VCaP (cell line): ENCODE measurements around the gene PIBF1.
"Not testable (repeated sequence)": the region's sequence is repeated elsewhere in the genome, so short reads cannot be mapped to it uniquely, and the experiment has no call there.

Experiments used
- H3K27ac ChIP-seq: fragments of 450-650 bp; 2 replicates; pipeline ENCODE4 v1.5.1; 2017
- CTCF ChIP-seq: fragments of 450-650 bp; conservative IDR thresholded peaks from 2 replicates; pipeline ENCODE4 v1.5.1; 2017; ENCODE audit warnings: mild to moderate bottlenecking, moderate library complexity

The PIBF1 gene

DNA sequence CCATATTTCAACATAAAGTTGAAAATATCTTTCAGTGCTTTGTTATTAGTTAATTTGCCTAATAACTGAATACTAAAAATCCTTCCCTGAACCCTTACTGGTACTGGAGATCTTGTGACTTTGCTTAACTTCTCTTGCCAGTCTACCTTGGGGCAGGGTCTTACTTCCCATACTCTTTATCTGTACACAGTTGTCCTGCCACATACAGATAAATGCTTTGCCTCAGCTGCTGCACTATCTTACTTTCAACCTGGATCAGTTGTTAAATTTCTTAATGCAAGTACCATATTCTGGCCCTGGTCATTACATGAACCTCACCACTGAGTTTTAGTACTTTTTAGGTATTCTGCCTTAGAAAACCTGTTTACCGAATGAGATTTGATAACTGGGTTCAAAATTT lies 107.6 kb downstream of the PIBF1 start:
- no peak for TF ChIP-seq CTCF
- no peak overlapping the region for H3K27ac ChIP-seq

GRCh38 chr13:72890546-72890945 lies 108.6 kb downstream of the PIBF1 start:
- TF ChIP-seq CTCF, result no peak
- no peak overlapping the region for H3K27ac ChIP-seq

DNA sequence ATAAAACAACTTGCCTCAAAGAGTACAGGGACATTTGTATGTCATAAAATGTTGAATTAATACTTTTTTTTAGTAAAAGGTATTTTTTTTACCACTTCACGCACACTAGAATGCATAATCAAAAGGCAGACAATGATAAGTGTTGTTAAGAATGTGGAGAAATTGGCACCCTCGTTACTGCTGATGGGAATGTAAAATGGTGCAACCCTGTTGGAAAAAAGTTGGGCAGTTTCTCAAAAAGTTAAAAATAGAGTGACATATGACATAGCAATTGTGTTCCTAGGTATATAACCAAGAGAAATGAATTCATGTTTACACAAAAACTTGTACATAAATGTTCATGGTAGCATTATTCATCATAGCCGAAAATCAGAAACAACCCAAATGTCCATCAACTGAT lies 109.5 kb downstream of the PIBF1 start:
- no peak overlapping the region for H3K27ac ChIP-seq
- no peak for TF ChIP-seq CTCF

GRCh38 chr13:72896869-72897268 lies 114.9 kb downstream of the PIBF1 start:
- TF ChIP-seq CTCF, result no peak
- H3K27ac ChIP-seq, result no peak overlapping the region

- not testable (repeated sequence) for H3K27ac ChIP-seq
Measured at GRCh38 chr13:72901546-72901945, 119.6 kb downstream of the PIBF1 start.

GRCh38 chr13:72908416-72908815 lies 126.5 kb downstream of the PIBF1 start:
- H3K27ac ChIP-seq, result no peak overlapping the region
- no peak for TF ChIP-seq CTCF

DNA sequence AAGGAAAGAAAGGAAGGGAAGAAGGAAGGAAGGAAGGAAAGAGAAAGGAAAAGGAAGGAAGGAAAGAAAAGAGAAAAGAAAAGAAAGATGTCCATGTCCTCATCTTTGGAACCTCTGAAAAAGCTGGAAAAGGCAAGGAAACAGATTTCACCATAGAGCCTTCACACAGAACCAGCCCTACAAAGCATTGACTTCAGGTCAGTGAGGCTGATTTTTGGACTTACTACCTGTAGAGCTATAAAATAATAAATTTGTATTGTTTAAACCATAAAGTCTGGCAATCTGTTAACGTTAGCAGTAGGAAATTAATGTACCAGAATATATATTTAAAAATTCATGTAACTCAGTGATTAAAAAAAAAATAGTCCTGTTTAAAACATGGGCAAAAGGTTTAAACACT lies 130.0 kb downstream of the PIBF1 start:
- TF ChIP-seq CTCF, result no peak

DNA sequence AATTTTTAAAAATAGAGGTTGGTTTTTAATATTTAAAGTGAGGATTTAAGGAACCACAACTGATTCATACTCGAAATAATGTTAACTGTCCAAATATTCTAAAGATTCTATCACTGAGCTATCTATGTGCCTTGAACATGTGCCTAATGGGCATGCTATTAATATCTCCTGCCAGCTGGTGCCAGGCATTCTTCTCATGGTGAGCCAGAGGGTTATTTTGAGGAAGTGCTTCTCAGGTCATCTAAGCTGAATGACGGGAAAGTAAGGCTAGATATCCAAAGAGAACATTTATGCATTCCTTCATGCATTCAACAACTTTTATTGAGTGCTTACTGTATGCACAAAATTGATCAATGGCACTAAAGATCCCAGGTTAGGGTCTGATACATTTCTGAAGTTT lies 138.2 kb downstream of the PIBF1 start:
- H3K27ac ChIP-seq, result no peak overlapping the region
- TF ChIP-seq CTCF, result no peak

More for the DNA sequence above, 130.0 kb downstream of the PIBF1 start:
- no peak overlapping the region for H3K27ac ChIP-seq
